AG04449 (cell line): ENCODE results near the gene RIPOR3.

Experiments
- CTCF ChIA-PET: fragments of 350-600 bp; formaldehyde crosslinking; extraction: SDS; loops from one replicate; lab custom pipeline; 2021; ENCODE audit warnings: antibody characterized with exemption; lab: Yijun Ruan, JAX
- POLR2A ChIA-PET: fragments of 400-600, 350-600 bp; formaldehyde crosslinking; extraction: SDS; loops from one replicate; lab custom pipeline; 2020; ENCODE audit warnings: antibody characterized with exemption, inconsistent platforms; lab: Yijun Ruan, JAX
- DNase-seq: peaks from one replicate; pipeline ENCODE4 v3.0.0-alpha.2; 2010; ENCODE audit warnings: low read depth, low spot score
- H3K4me3 ChIP-seq: 2 replicates; pipeline ENCODE4 v1.5.1; 2011; ENCODE audit warnings: low read depth, mild to moderate bottlenecking, control low read depth, low read length
- CTCF ChIP-seq: IDR thresholded peaks from one replicate; pipeline ENCODE4 v1.5.1; 2011; ENCODE audit warnings: mild to moderate bottlenecking, moderate library complexity, low read length, control low read depth, inconsistent platforms; ENCODE audit not compliant: insufficient read depth; ENCODE audit errors: missing control alignments

RIPOR3 gene

DNA sequence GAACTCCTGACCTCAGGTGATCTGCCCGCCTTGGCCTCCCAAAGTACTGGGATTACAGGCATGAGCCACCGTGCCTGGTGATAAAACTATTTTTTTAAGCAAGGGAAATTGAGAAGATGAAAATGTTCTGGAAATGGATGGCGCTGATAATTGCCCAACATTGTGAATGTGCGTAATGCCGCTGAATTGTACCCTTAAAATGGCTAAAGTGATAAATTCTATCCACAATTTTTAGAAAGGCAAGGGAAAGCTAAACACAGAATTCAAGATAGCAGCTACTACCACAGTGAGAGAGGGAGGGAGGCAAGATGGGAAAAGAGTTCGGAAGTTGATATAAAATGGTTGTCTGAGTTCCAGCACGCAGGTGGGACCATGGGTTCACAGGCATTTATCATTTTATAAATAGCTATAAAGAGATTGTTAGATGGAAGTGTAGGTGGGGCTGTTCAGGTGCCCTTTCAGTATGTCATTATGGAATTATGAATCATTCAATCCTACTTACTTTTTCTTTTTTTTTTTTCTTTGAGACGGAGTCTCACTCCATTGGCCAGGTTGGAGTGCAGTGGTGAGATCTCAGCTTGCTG is 8.3 kb downstream of the RIPOR3 start:
- CTCF ChIA-PET: interaction anchor here (0.6 to 0.7 kb wide), 2 partner anchors 48 to 179 kb away, joined by 3 read pairs; no protein-coding TSS in a partner anchor
- POLR2A ChIA-PET: no interaction called here
- no peak for TF ChIP-seq CTCF

GRCh38 chr20:50682065-50682464 is 9.3 kb downstream of the RIPOR3 start:
- POLR2A ChIA-PET: no interaction called here
- no peak overlapping the region for H3K4me3 ChIP-seq
- CTCF ChIA-PET: no interaction called here
- no peak for TF ChIP-seq CTCF
- DNase-seq: no peak

More for the DNA sequence above, 8.3 kb downstream of the RIPOR3 start:
- H3K4me3 ChIP-seq: no peak overlapping the region
- no peak for DNase-seq

GRCh38 chr20:50681359-50682064 is 9.8 kb downstream of the RIPOR3 start:
- CTCF ChIA-PET: no interaction called here
- POLR2A ChIA-PET: no interaction called here
- DNase-seq: no peak
- TF ChIP-seq CTCF: no peak
- H3K4me3 ChIP-seq: no peak overlapping the region

DNA sequence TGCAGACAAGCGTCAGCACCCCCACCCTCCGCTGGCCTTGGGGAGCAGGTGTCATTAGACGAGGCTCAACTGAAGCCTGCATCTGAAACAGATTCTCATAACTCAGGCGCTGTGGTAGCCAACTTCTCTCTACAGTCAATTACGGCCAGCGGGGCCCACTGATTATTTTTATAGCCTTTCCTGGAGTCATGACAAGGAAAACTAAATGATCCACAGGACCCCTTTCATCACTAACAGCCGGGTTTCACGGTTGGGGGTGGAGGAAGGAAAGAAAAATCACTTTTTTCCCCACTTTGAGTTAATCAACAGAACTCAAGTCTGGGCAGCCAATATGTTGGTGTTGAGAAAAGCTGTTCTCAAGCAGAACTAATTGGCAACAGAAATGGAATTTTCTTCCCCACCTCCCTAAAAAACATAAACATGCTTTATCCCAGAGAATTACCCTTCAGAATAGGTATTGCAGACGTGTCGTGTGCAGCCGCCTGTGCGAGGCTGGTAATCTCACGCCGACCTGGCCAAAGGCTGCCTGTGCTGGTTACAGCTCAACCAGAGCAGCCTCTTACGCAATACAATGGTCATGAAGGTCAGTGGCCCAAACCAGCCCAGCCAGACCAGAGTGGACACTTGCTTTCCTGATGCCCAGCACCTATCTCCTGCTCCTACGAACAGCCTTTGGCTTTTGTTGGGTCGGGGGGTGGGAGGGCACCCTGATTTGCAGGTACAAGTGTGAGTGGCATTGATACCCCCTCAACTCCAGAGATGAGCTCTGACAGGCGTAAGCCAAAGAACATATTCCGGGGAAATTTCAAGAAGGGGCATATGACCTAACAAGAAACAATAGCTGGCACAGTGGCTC is 11.0 kb downstream of the RIPOR3 start:
- CTCF ChIA-PET: no interaction called here
- no peak overlapping the region for H3K4me3 ChIP-seq
- POLR2A ChIA-PET: no interaction called here
- DNase-seq: no peak
- no peak for TF ChIP-seq CTCF

DNA sequence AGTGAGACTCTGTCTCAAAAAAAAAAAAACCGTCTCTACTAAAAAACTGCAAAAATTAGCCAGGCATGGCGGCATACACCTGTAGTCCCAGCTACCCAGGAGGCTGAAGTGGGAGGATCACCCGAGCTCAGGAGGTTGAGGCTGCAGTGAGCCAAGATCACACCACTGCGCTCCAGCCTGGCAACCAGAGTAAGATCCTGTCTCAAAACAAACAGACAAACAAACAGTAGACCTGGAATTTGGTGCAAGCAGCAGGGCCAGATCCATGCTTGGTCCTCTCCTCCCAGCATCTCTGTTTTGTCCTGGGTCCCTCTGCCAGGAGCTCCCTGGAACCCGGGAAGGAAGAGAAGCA is 11.6 kb downstream of the RIPOR3 start:
- CTCF ChIA-PET: no interaction called here
- no peak for TF ChIP-seq CTCF
- POLR2A ChIA-PET: no interaction called here
- H3K4me3 ChIP-seq: no peak overlapping the region
- DNase-seq: no peak
